GM18909 (cell line): ENCODE measurements around the gene SNX3.

Experiments used
- ATAC-seq: cut with Tn5 transposase; IDR thresholded peaks from one replicate; pipeline ENCODE4 v1.9.1; 2021; ENCODE audit warnings: mild to moderate bottlenecking; ENCODE audit not compliant: unreplicated experiment, poor library complexity

SNX3 gene

DNA sequence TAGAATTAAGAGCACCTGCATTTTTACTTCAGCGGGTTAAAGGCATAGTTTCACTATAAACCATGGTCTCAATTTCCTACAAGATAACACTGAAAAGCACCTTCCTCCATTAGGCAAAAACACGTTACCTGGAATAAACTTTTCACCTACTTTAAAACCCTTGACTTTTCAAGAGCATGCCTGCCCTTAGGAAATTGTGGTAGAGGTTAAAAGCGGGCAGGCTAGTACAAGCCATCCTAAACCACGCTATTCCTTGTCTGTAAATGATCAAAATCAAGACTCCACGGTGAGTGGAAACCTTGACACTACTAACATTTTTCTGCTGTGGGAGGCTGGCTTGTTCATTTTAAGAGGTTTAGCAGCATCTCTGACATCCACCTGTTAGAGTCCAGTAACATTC is 51.1 kb downstream of the SNX3 start:
- ATAC-seq: no peak

DNA sequence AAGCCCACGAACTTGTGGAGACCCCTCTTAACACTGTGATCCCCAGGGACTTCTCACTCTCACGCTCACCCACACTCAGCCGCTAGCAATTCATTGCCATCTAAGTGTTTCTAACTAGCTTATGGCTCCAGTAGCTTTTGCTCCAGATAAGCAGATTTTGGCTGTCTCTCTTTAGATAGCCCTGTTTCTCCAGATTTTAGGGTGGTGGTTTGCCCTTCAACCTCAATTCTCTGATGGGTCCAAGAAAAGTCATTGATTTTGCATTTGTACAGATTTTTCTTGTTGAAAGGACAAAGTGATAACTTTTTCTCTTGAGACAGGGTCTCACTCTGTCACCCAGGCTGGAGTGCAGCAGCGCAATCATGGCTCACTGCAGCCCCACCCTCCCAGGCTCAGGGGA is 53.8 kb downstream of the SNX3 start:
- no peak for ATAC-seq

DNA sequence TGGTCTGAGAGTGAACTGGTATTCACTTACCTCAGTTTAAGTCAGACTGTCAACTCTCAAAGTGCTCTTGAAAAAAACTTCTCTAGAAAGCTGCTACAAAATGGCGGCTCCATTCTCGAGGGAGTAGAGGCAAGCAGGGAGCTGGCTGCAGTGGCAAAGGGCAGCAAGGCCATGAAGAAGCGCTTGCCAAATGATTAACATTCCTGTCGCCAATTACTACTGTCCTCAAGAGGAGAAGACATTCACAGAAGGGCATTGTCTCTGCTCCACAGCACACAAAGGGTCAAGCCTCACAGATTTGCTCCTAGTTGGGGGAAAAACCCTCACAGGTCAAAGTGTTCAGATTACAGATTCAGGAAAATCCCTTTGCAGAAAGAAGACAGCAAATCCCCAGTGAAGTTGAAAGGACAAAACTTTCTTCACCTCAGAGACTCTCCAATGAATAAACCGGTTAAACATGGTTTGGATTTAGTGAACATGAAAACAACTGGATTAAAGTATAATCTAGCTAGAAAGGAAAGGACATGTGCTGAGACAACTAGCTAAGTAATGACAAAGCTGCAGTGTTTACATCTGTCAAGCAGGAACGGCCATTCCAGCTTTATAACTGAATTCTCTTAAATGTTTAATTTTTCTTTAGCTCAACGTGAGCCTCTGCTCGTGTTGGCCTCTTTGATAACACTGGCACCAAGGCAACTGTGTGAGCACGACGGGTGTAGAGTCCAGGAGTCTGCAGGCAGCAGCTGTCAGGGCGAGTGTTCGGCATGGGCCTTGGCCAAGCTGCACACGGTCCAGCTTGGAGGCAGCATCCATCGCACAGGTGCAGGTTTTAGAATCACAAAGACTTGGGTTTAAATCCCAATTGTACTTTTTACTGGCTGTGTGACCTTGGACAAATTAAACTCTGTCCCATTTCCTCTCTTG is 57.4 kb downstream of the SNX3 start:
- no peak for ATAC-seq

DNA sequence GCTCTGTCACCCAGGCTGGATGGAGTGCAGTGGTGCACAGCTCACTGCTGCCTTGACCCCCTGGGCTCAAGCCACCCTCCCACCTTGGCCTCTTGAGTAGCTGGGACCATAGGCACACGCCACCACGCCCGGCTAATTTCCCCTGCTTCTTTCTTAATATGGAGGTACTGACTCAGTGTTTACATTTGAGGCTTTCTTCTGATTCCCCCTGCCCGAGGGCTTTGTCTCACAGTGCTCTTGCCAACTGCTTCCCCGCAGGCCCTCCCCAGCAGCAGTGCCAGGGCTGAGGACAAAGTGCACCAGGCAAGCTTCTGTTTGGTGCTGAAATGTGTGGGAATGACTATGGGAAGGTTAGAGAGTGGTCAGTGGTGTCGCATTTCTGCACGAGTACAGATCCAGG is 60.2 kb downstream of the SNX3 start:
- no peak for ATAC-seq

DNA sequence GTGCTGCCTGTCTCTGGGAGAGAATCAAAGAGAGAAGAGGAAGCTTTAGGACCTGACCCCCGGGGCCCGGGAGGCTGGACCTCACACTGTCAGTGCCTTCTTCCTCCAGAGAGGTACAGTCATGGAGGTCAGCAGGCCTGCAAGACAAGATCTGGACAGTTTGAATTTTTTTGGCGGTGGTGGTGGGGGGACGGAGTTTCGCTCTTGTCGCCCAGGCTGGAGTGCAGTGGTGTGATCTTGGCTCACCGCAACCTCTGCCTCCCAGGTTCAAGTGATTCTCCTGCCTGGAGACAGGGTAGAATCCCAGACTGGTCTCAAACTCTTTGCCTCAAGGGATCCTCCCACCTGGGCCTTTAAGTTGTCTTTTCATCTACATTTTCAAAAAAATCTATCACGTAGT is 60.7 kb downstream of the SNX3 start:
- ATAC-seq: no peak

DNA sequence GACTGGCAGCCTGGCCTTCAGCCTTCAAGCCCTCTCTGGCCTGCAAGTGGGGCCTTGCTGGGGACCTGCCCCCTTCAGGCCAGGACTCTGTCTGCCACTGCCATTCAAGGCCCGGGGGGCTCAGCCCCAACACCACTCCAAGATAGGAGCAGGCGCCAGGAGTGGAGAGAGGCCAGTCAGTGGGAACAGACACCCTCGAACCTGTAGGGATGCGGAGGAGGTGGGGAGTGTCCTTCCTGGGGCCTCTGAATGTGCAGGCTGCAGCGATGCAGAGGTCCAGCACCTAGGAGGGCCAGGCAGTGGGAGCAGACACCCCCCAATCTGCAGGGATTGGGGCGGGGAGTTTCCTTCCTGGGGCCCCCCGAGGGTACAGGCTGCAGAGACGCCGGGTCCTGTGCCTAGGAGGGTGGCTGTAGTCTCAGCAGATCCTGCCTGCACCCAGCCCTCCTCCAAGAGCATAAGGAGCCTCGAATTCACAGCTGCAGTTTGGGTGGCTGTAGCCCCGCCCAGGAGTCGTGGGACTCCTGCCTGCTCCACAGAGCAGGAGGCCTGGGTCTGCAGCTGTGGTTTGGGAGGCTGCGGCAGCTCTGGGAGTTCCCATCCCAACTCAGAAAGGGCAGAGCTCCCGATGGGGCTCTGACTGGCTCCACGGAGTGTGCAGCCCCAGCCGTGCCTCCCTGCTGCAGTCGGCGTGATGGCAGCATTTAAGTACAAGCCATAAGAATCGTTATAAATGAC is 61.9 kb downstream of the SNX3 start:
- ATAC-seq: no peak

DNA sequence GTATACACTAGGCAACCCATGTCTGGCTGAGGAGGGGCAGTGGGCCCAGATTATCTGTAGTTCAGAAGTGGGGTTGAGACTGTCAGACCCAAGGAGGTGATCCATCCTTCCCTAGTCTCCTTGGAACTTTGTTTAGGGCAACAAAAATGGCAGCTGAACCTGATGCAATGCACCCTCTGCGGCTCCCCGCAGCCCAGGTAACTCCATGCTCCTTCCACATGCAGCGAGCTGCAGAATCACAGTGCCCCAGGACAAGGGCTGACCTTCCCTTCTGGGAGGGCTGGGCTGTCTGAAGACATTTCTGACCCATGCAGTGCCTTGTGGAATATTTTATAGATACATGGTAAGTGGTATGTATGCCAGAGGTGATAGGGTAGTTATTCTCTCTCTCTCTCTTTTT is 65.6 kb downstream of the SNX3 start:
- ATAC-seq: no peak

DNA sequence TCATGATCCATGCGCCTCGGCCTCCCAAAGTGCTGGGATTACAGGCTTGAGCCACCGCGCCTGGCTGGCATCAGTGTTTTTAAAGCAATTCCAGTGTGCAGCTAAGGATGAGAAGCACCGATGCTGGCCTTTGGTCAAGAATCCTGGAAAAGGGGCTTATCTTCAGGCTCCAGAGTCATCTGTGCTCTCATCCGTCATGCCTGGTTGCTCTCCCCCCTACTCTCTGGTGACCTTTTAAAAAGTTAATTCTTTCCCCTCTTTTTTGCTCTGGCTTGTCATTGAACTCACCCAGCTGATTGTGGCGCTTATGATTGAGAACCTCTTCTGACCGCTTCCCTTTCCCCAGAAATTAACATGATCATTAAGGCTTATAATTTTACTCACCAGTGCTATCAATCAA is 66.3 kb downstream of the SNX3 start:
- ATAC-seq: no peak

DNA sequence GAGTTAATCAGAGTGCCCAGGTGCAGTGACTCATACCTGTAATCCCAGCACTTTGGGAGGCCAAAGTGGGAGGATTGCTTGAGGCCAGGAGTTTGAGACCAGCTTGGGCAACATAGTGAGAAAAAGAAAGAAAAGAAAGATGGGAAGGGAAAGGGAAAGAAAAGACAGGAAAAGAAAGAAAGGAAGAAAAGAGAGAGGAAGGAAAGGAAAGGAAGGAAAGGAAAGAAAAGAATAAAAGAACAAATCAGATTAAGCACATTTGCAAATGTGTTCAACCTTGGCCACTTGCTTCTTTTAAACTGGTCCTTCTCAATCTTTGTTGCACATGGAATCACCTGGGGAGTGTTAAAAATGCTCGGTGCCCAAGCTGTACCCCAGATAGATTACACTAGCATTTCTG is 67.0 kb downstream of the SNX3 start:
- ATAC-seq: no peak

DNA sequence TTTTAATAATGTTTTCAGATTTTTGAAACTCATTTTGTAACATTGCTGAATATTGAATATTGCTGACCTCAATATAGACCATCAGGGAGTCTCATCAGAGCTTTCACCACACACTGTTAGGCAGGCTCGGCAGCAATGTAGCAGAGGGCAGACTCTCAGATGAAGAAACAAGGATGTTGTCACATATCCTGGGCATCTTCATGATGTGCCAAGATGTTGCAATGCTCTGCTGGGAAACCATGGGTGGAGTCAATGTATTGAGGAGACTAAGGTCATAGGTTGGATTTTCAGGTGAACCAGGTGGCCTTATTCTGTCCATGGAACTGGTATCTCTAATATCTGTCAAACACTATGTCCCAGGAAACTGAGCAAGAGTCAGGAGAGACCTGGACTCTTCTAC is 67.7 kb downstream of the SNX3 start:
- ATAC-seq: no peak

DNA sequence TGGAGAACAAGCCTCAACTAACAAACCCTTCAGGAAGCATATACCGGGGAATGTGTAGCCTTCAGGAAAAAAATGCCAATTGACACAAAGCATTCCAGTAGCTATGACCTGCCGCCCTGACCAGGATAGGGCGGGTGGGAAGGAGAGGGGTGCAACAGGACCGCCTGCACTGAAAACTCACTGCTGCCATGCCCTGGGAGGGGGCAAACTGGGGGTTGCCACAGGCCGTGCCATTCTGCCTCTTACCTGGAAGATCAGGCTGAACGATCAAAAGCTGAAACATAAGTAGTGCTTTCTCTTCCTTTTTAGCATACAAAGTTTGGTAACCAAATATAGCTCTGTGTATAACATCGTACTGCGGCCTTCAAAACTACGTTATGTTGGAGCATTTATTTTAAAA is 73.3 kb downstream of the SNX3 start:
- ATAC-seq: no peak

DNA sequence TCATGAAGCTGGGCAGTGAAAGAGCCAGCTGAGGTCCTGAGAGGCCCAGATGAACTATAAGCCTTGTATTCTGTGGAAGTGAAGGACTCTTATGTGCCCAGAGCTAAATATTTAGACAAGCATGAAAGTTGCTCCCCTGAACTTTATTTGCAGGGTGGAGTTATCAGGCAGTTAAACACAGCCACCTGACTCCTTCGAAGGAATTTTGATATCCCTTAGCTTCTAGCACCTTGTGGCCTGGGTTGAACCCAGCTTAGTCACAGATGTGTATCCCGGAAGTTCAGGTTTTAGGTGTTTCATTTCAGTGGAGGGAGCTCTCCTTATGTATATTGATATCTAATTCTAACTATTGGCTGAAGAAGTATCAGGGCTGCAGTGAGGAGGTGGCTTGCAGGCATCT is 74.6 kb downstream of the SNX3 start:
- ATAC-seq: no peak

DNA sequence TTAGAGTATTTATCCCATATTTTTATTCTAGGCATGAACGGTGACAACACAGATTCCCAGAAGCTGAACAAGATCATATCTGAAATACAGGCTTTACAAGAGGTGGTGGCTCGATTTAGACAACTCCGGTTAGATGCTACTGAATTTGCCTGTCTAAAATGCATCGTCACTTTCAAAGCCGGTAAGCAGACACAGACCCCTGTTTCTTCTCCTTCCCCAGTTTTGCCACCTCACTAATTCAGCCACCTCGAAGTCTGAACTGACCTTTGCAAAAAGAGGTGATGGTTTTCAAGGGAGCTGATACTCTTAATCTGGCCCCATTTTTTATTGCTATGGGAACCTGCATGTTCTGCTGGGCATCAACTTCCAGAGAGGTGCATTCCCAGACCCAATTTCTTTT is 80.1 kb downstream of the SNX3 start:
- ATAC-seq: no peak

DNA sequence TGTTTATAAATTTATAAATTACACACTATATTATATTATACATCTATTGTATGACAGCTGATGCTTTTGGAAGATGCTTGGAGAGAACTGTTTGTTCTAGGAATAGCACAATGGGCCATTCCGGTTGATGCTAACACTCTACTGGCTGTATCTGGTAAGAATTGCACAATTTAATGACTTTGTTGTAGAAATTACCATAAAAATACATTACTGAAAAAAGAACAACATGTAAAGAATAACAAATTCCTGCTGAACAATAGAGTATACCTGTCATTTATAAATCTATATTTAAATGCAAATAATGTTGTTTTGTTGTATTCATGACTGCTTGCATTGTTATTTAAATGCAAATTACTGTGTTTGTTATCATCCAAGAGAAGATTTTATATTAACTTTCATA is 80.6 kb downstream of the SNX3 start:
- ATAC-seq: no peak

DNA sequence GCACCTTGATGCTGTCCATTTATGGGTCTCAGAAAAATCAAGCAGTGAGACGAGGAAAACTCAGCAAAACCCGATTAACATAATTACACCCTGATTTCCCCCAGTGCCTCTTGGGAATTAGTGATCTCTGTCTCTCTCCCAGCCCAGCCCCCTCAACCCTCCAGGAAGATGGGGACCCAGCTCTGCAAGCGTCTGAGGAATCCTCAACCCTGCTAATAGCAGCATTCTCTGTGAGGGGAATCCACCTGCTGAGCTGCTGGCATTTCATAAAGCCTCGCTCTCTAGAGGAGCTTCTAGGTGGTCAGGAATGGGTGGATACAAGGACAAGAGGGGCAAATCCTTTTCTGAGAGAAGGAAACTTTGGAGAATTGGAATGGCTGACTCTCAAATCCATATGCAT is 81.1 kb downstream of the SNX3 start:
- no peak for ATAC-seq

DNA sequence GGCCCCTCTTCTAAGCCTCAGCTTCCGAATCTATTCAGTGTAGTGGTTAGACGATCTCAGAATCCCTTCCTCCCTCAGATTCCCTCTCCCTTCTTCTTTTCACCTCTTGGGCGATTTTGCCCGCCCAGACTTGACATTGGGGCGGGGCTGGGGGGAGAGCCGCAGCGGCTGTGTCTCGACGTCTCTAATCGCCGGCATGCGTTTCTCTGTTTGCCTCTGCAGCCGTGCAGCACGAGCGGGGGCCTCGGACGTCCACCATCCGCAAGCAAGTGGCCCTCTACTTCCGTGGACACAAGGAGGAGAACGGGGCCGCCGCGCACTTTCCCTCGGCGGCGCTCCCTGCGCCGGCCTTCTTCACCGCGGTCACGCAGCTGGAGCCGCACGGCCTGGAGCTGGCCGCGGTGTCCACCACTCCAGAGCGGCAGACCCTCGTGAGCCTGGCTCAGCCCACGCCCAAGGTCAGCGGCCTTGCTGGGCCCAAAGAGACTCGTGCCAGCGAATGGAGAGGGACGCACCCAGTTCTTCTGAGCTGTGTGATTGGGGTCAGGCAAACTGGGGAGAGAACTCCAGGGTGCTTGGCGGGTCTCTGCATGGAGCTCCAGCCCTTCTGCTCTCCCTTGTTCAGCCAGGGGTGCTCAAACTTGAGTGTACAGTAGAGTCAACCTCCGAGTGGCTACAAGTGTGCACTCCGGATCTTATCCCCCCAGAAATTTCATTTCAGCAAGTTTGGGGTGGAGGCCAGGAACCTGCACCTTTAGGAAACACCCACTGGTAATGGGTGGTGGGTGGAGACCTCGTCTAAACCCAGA is 84.4 kb downstream of the SNX3 start:
- ATAC-seq: no peak

DNA sequence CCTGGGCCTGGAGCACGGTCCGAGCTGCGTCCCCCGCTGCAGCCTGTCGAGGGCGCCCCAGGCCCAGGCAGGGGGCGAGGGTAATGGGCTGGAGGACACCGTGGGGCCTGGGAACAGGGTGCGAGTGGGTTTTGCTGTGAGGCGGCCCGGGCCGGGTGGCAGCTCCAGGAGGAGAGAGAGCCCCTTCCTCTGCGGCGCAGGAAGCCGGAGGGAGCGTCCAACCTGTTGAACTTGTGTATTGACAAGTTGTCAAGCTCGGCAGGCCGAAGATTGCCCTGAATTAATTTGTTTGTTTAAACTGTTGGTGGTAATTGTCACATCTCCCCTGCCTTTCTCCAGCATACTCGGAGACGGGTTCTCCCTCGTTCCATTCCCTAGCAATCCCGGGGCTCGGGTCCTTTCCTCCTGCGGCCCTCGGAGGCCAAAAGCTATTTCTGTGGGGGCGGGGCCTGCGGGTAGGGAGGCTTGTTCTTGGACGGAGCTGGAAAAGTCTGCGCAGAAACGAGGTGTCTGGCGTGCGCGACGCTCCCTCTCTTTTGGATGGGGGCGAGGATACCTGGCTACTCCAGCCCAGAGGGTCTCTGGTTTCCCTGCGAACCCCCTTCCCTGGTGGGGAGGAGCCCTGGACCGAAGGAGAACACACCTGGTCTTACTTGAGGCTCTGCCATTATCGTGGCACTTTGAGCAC is 85.1 kb downstream of the SNX3 start:
- no peak for ATAC-seq

DNA sequence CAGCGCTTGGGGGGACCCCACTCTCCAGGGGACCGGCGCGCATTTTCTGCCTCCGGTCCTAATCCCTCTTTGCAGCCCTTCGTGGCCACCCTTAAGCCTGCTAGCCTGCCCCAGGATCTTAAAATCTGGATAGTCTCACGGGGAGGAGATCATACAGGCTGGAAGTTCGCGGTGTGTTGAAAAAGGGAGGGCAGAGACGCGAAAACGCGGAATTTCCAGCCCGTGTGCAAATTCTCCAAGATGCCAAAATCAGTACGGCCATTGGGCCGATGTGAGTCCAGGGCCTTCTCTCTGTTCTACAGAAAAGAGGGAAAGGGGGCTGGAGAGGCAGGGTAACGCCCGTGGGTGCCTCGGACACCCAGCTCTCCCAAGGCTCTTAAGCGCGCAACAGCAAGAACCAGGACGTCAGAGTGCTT is 85.7 kb downstream of the SNX3 start:
- no peak for ATAC-seq

DNA sequence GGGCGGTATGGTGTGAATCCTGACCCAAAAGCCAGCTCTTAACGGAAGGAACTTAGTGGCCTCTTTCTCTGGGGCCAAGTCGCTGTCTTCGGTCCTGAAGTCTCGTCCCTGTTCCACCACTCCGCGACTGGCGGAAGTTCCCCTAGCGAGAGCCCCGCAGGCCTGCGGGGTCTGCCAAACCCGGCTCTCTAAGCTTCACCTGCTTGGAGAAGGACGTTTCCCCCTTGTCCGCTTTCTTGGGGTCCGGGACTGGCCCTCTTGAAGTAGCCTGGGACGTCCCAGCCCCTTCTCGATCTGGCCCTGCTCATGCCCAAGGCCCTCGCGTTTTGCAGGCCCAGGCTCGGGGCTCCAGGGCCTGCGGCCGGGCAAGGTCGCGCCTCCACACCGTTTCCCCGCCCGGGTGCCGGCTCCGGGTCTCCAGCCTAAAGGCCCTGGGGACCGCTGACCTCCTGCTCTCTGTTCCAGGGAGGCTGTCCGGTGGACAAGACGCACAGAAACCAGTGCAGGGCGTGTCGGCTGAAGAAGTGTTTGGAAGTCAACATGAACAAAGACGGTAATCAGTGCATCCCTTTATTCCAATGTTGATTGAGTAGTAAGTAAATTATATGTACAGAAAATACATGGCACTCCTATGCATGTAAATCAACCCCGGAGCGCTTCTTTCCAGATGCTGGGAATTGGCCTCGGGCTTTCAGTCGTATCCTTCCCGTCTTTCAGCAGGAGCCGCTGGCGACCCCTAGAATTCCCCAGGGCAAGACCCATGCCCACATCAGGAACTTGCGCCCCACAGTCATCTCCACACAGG is 86.3 kb downstream of the SNX3 start:
- ATAC-seq: no peak
